Activated CD4-positive, alpha-beta T cell treated with anti-CD3 and anti-CD28 coated beads for 1 hour (primary cell): ENCODE data around the gene RMND5A.

Source experiments
- DNase-seq: peaks from one replicate; pipeline ENCODE4 v3.0.0-alpha.2; 2020

RMND5A gene

GRCh38 chr2:86768189-86768949 lies 48.3 kb downstream of the RMND5A start:
- DNase-seq, result no peak

- no peak for DNase-seq
Measured at GRCh38 chr2:86769838-86770237, 49.7 kb downstream of the RMND5A start.

GRCh38 chr2:86770816-86771301 lies 50.8 kb downstream of the RMND5A start:
- no peak for DNase-seq

- no peak for DNase-seq
Measured at GRCh38 chr2:86772611-86773010, 52.5 kb downstream of the RMND5A start.

GRCh38 chr2:86774862-86775261 lies 54.8 kb downstream of the RMND5A start:
- no peak for DNase-seq

- DNase-seq, result no peak
Measured at GRCh38 chr2:86775338-86775737, 55.2 kb downstream of the RMND5A start.

- no peak for DNase-seq
Measured at GRCh38 chr2:86776532-86776931, 56.4 kb downstream of the RMND5A start.

GRCh38 chr2:86778957-86779356 lies 58.9 kb downstream of the RMND5A start:
- DNase-seq, result no peak

GRCh38 chr2:86779971-86780370 lies 59.9 kb downstream of the RMND5A start:
- no peak for DNase-seq

- no peak for DNase-seq
Measured at GRCh38 chr2:86781363-86781762, 61.3 kb downstream of the RMND5A start.

GRCh38 chr2:86782748-86783147 lies 62.7 kb downstream of the RMND5A start:
- DNase-seq, result no peak

- no peak for DNase-seq
Measured at GRCh38 chr2:86783615-86784339, 63.7 kb downstream of the RMND5A start.

GRCh38 chr2:86785456-86785855 lies 65.4 kb downstream of the RMND5A start:
- DNase-seq, result no peak

- DNase-seq, result no peak
Measured at GRCh38 chr2:86786001-86786536, 66.0 kb downstream of the RMND5A start.

GRCh38 chr2:86787736-86788135 lies 67.6 kb downstream of the RMND5A start:
- DNase-seq, result no peak

- no peak for DNase-seq
Measured at GRCh38 chr2:86788165-86788564, 68.1 kb downstream of the RMND5A start.

GRCh38 chr2:86788881-86789686 lies 69.0 kb downstream of the RMND5A start:
- no peak for DNase-seq

- DNase-seq, result no peak
Measured at GRCh38 chr2:86789687-86790133, 69.6 kb downstream of the RMND5A start.

GRCh38 chr2:86790134-86790675 lies 70.1 kb downstream of the RMND5A start:
- DNase-seq, result no peak

GRCh38 chr2:86790676-86791572 lies 70.8 kb downstream of the RMND5A start, which contains the start of gene CD8A:
Gene CD8A (minus strand): TSS chr2:86790913. CDS start chr2:86790825, 88 bp downstream.
- DNase-seq, result no peak

GRCh38 chr2:86791573-86791972 lies 71.5 kb downstream of the RMND5A start:
- no peak for DNase-seq

GRCh38 chr2:86793752-86794151 lies 73.7 kb downstream of the RMND5A start:
- no peak for DNase-seq
